T-helper 1 cell (primary cell): ENCODE results near the gene EBLN1.

Experiments used
- DNase-seq, 5 donors: peaks; one replicate each; pipeline ENCODE4 v3.0.0-alpha.2; 2012 to 2020
- total RNA-seq, 4 donors: gene quantifications; one replicate each; lab custom pipeline; 2026; lab: John Stamatoyannopoulos, UW

The EBLN1 gene
- total RNA-seq, result 0 to 0.15 (median 0) reads per million in 4 donors

DNA sequence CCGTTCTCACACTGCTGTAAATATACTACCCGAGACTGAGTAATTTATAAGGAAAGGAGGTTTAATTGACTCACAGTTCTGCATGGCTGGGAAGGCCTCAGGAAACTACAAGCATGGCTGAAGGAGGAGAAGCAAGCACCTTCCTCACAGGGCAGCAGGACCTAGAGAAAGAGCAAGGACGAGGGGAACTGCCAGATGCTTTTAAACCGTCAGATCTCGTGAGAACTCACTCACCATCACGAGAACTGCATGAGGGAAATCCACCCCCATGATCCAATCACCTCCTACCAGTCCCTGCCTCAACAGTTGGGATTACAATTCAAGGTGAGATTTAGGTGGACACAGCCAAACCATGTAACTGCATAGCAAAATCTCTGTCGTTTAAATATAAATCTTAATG lies at the start of gene EBLN1:
Gene EBLN1, minus strand, starts transcription at position 174 of the 400 bp plus-strand sequence. CDS start 8,032 bp downstream, outside the sequence.
- DNase-seq, result no peak

DNA sequence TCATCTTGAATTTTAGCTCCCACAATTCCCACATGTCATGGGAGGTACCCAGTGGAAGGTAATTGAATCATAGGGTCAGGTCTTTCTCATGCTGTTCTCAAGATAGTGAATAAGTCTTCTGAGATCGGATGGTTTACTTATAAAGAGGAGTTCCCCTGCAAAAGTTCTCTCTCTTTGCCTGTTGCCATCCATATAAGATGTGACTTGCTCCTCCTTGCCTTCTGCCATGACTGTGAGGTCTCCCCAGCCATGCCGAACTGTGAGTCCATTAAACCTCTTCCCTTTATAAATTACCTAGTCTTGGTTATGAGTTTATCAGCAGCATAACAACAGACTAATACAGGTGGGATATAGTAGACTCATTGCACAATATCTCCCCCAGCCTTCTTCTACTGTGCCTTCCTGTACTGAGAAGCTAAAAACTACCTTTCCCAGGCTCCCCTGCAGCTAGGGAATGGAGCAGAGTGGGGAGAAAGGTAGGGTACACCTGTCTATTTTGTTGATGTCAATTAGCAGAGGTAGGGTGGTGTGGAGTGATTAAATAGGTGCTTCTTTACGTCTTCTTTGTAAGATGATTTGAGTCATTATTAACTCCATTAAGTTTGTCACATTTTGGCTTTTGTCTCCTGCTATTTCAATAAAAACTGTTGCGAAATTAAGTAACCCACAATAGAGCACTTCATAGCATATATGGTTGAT lies 48.2 kb upstream of the EBLN1 start:
- no peak for DNase-seq

DNA sequence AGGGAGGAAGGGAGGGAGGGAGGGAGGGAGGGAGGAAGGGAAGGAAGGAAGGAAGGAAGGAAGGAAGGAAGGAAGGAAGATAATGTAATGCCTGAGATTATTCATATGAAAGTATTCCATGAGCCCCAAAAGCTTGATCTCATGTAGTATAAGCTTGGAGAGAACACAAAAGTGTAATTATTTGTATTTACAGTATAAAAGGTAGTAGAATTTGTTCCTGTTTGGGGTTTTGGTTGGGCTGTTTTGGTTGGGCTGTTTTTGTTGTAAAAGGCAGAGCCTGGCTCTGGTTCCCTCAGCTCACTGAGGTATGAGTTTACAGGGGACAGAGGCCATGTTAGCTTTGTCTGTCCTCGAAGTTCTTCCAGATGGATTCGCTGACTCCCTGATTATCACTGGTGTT lies 45.3 kb upstream of the EBLN1 start:
- DNase-seq, result no peak

DNA sequence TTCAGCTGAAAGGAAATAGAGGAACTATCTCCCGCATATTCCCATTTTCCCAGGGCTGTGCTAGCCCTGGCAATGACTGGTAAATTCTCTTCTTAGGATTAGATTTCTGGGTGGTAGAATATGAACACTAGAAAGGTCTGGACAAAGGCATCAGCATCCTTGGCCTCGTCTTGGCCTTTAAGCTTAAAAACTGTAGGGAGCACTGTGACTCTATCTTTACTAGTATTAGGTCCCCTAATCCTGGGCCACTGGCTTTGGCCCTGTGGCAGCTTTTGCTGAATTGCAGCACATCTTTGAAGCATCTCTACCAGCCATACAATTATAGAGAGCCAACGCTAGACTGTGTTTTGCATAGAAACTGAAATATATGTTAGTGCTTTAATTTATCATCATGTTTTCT lies 41.5 kb upstream of the EBLN1 start:
- peak in 1 of 5 donors; percentile 41 for DNase-seq

DNA sequence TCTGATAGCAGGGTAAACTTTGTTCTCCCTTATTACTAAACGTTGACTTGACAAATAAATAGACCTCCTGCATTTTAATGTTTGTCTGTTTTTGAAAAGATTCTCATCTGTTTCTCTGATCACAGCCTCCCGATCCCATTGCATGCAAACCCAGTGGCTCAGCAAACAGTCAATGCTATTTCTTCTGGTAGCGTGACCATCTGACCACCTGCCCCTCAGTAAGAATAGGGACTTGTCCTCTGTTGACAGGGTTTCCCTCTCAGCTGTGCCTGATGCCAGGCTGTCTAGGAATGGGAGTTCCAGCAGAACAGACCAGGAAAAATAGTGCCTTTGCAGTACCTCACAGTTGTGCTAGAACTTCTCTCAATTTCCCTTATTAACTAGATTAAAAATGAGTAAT lies 40.7 kb upstream of the EBLN1 start:
- DNase-seq, result no peak

DNA sequence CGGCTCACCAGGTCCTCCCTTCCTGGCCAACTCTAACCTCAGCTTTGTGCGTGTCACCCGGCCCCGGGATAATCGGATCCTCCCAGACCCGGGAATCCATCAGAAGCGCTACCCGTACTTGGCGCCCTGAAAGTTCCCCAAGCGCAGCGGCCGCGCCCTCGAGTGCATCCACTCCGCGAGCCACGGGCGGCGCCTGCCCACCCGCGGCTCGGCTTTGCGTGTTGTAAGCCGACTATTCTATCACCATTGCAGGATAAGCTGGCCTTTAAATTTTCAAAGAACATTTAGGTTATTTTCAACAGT lies 35.7 kb upstream of the EBLN1 start:
- DNase-seq, result peak in 4 of 5 donors; percentile 17 to 40 (median 30)

DNA sequence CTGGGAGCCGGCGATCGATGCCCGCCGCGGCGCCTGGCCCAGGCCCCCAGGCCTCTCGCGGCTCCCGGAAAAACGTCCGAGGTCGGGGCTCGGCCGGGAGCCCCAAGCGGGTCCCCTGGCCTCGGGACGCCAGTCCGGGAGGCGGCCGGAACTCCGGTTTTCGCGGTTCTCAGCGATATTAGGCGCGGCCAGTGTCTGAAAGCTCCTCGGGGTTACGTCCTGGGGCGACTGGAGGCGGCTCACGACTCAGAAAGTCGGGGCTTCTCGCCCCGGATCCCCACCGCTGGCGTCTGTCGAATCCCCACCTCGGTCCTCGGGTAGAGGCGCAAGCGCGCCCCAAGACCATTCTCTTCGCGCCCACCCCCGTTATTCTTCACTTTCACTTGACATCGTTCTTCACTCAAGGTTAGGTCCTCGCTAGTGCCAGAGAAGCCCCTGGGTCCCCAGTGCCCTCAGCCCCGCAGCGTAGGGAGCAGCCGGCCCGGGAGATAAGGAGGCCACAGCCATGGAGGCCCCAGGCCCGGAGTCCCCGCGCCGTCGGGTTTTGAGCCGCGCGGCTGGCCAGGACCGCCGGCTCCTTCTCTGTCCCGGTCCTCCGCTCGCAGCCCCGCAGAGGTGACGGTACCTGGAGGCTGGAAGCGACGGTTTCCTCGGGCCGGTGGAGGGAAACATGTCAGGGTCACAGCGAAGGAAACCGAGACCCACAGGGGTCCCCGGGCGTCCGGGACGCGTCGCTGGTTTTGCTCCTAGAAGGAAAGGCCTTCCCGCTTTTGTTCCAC lies 35.2 kb upstream of the EBLN1 start:
- DNase-seq, result peak in 4 of 5 donors; percentile 20 to 50 (median 21)

DNA sequence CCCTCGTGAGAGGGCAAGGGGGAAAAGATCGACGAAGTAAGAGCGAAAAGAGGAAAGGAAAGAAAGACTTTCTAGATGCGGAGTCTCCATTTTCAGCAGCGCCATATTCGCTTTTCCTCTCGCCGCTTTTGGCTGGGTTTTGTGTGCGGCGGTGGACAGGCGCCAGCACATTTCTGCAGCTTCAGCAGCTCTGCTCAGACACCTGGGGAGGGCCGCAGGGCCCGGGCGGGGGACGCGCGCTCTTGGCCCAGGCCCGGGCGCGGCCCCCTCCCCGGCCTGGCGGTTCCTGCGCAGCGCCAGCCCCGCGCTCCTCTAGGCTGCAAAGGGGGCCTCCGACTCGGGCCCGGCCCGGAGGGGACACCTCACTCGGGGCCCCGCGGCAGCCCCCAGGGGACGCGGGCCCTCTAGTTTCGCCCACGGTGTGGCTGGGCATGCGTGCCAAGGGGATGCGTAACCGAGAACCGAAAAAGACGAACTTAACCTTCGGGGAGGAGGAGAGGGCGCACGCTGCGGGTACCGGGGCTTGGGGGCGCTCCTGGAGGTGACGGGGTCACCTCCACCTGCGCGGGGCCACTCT lies 34.5 kb upstream of the EBLN1 start:
- peak in 4 of 5 donors; percentile 19 to 51 (median 32) for DNase-seq

DNA sequence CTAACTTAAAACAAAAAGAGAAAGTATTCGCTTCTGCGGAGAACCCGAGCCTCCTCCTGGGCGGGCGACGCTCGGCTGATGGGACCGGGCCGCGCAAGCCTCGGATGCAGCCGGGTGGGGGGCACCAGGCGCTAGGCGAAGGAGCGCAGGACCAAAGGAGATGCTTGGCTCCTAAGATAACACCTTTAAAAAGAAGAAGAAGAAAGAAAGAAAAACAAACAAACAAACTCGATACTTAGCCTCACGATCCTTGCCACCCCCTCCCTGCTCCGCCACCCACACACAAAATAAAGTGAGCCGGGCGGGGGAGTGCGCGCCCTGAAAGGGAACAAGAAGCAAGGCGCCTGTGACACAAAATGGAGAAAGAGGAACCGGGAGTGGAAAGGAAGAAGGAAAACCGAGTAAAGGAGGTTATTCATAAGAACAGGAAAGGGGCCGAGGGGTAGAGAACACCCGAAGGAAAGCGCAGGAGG lies 34.0 kb upstream of the EBLN1 start:
- DNase-seq, result peak; percentile 28 to 71 (median 49)

DNA sequence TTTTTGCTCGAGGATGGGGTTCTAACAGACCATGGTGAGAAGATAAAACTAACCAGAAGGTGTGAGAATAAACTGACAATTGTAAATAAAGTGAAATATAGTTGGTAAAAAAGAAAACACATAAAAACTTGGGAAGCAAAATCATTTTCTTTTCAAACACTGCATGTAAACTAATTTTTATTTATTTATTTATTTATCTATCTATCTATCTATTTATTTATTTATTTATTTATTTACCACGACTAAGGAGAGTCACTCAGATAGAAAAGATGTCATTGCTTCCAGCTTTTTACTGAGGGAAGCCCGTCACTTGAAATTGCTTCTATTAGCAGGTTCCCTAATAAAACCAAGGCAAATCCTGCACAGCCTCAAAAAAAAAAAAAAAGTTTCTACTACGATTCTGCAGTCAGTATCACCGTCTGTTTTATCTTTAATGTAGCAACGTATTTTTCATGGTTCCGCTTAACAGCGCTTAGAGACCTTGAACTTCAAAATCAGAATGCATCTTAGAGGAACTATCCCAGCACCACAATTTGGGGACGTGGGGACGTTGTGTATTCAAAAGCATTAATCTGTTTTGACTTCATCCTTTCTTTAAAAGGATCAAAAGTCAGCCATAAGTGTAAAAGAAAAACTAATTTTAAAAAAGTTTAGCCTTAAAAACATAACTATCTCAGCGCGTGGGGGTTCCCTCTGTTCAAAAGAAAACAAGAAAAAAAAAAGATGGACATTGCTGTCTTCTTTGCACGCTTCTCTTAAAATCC lies 33.3 kb upstream of the EBLN1 start:
- peak in 1 of 5 donors; percentile 16 for DNase-seq

DNA sequence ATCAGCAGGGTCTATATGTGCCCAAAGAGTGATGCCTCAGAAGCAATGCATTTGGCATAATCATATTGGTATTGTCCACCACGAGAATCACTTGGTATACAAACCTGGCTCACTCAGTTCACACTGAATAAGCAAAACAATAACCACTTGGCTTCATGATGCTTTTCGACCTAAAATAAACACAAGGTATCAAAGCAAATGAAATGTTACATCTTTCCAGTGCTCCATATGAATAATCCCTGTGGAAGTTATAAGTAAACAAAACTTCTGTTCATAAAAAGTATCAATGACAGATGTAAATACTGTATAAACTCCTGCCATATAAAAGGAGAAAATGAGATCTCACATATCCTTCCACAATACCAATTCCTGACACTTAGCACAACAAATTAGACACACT lies 29.8 kb upstream of the EBLN1 start:
- DNase-seq, result no peak

DNA sequence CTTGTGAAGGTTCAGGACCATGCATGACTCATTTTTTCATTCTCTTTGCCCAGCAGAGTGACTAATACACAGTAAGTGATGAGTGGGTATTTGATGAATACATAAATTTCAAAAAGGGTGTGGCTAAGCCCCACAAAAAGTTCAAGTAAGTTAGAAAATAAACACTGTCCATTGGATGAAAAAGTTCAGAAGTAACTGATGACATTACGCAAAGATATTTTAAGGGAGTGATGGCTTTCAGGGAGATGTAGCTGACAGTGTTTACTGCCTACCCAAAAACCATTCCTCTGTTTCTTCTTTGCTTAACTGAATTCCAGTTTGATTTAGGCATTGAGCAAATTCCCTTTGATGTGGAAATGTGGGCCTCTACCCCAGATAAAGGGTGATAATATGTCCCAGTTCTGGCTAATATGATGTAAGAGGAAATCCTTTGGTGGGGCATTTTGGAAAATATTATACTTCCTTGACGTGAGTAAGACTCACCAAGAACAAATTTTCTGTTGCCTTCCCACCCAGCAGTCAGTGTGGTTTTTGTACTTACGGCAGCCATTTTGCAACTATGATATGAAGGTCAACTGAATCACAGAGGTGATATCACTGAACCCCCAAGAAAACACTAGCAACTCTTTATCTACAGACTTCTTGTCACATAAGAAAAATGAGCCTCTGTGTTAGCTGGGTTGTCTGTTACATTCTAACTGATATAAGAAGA lies 29.0 kb upstream of the EBLN1 start:
- DNase-seq, result peak in 2 of 5 donors; percentile 16 to 46

DNA sequence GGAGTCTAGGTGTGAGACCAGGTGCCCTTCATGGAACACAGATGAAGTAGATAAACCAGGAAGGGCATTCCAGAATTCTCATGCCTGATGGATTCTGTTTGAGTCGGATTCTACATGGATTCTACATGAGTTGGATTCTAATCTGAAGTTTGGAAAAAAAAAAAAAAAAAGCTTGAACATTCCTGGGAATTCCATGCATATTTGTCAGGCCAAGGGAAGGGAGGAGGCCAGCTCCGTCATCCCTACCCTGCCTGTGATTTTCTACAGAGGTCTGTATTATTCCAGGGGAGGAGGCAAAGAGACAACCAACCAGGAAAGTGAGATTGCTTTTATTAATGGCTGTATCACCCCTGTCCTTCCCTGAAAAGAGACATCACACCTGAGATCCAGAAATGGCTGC lies 27.8 kb upstream of the EBLN1 start:
- no peak for DNase-seq

DNA sequence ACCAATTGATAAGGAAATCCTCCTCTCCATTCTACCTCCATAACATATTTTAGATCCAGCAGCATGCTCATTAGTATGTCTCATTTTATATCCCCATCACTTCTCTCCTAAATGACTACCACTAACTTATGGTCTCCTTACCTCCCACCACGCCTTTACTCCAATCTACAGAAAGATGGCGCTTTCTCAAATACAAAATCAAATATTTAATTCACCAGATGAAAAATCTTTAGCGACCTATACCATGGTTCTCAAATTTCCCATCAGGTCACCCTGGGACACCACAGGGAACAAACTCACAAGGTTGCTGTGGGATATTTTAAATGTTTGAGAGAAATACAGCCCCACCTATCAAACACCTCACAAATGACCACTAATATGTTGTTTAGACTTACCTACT lies 27.0 kb upstream of the EBLN1 start:
- no peak for DNase-seq

DNA sequence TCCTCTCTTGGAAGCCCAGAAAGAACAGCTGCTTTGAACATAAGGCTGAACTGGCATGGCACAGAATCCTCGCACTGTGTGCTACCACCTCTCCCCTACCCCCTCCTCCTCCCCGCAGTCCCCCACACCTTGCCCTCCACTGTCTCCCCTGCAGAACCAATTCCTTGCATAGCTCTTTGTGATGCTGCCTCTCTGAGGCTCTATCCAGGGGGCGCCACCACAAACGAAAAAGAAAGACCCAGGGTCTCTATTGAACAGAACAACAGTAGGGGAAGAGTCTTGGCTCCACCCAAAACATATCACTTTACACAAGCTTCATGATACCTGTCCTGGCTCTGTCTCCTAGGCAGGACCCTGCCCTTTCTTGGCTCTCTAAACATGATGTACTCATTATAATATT lies 26.2 kb upstream of the EBLN1 start:
- no peak for DNase-seq

DNA sequence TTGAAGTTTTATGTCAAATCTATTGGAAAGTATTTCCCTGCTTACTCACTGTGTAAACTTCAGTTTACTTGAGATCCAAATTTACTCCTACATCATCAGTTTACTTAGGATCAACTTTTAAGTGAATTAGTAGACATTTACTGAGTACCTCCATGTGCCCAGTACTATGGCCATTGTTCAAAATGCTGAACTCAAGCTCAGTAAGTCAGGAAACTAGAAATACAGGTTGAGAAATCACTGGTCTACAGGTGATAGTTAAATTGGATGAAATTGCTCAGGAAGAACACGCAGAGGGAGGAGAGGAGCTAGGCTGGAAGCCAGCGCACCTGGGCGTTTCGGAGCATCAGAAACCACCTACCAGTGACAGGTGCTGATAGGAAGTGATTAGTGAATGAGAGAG lies 25.5 kb upstream of the EBLN1 start:
- no peak for DNase-seq

DNA sequence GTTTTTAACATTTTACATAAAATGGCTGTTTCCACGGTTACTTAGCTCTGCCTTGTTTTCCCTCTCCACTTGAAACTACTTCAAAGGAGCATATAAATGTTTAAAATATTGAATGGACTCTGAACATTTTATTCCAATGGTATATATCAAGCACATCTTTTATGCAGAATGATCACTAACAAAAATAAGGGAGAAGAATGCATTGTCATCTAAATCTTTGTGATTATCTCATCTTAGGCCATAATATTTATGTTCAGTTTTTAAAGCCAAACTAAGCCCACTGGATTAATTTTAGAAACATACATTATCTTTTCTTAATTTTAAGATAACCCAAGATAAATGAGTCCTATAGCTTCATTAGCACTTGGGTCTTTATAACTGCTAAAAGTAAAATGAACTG lies 13.4 kb upstream of the EBLN1 start:
- DNase-seq, result no peak

DNA sequence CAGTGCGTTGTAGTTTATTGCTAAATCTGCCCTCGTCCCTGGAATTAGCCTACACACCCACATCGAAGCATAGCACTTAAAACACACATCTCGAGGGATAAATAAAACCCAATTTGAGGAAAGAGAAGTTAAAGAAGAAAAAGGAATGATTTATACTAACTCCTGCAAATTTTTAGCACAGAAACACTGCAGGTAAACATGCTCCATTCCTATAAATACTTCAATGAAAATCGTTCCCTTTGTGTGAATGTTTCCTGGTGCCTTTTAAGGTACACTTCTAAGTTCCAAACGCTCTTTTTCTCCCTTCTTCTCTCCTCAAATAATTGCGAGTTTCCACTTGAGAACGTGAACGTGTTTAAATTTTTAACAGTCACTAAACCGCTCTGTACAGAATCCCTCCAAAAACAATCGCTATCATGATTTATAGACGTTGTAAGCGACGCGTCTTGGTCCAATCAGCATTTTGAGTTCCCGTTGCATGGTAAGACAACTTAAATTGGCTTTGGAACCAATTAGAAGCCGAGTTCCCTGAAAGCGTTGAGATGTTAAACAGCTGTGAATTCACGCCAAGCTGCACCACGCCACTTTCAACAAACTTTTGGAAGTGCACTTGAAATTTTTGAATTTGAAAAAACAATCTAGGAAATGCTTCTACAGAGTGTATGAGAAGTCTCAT lies 12.5 kb upstream of the EBLN1 start:
- DNase-seq, result peak in 2 of 5 donors; percentile 7 to 71

DNA sequence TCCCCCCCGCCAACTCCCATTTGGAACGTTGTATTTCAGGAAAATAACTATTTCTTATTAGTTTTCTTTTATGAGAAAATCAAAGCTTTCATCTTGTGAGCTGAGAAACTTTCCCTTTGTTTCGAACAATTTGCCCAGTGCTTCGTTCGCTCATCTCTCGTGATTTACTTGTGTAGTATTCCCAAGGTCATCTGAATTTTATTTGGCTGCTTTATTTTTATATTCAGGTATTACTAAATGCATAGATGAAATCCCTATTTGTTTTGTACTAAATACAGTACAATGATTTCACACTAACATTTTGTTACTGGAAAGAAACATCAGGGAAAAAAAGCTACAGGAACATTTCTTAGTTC lies 12.0 kb upstream of the EBLN1 start:
- DNase-seq, result no peak

DNA sequence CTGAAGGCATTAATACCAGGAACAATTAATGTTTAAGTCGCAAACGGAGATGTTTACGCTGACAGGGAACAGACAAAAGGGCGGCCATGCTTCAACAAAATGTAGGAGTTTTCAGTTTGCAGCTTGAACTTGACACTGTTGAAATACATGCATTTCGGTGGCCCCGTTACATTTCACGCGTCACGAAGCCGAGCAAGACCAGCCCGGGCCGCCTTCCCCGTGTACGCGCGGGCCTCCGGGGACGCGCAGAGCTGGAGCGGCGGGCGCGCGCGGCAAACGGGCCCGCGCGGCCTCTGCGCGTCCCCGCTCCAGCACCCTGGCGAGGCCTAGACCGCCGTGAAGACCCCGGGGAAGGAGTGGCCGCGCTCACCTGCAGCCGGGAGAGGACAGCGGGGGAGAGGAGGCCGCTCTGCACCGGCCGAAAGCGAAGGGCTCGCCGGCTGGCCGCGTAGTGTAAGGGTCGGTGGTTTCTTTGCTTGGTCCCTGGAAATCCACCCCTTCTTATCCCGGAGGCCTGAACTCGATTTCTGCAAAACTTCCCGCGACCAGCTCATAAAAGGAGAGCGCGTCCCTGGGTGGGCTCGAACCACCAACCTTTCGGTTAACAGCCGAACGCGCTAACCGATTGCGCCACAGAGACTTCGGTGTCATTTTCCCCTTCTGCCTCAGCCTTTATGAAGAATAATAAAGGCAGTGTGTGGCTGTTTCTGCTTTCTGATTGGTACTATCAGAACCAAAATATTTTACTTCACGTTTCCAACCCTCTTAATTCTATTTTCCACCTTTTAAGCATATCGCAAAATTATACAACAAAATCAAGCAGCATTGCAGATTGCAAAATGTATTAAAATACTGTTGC lies 11.4 kb upstream of the EBLN1 start:
- DNase-seq, result peak; percentile 58 to 87 (median 78)
